HUES6 (cell line): ENCODE measurements around the gene ACTG1.

ENCODE experiments used
- H3K27ac ChIP-seq: 2 replicates; pipeline ENCODE4 v1.7.0; 2013; ENCODE audit warnings: low read depth, mild to moderate bottlenecking, low read length, inconsistent platforms
- H3K27me3 ChIP-seq: 2 replicates; pipeline ENCODE4 v1.6.1; 2013; ENCODE audit warnings: low read length; ENCODE audit not compliant: control insufficient read depth, insufficient read depth
- H3K36me3 ChIP-seq: 2 replicates; pipeline ENCODE4 v1.6.1; 2013; ENCODE audit warnings: low read length; ENCODE audit not compliant: control insufficient read depth, insufficient read depth
- H3K4me1 ChIP-seq: 2 replicates; pipeline ENCODE4 v1.6.1; 2013; ENCODE audit warnings: low read length; ENCODE audit not compliant: control insufficient read depth, insufficient read depth
- H3K4me3 ChIP-seq: 2 replicates; pipeline ENCODE4 v1.5.1; 2013; ENCODE audit warnings: low read depth, low read length
- H3K9ac ChIP-seq: one replicate; pipeline ENCODE4 v1.6.1; 2013; ENCODE audit warnings: mild to moderate bottlenecking, low read length
- H3K9me3 ChIP-seq: 2 replicates; pipeline ENCODE4 v1.6.1; 2013; ENCODE audit warnings: low read depth, low read length; ENCODE audit not compliant: control insufficient read depth, insufficient read depth

ACTG1 gene

DNA sequence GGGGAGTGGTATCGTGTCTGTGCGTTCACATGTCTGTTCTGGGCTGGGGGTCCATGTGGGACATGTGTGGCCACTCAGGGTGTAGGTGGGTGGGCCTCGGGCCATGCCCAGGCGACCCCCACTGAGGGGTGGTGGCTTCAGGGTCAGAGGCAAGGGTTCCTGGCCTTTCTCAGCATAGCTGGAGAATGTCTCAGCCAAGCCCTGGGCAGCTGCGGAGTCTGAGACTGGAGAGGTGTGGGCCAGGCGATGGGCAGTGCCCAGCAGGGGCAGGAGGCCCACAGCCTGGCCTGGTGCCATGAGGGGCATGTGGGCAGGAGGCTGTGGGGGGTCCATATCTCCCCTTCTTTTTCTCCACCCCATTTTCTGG, 16.8 kb upstream of the ACTG1 start:
- no peak overlapping the region for H3K27ac ChIP-seq

DNA sequence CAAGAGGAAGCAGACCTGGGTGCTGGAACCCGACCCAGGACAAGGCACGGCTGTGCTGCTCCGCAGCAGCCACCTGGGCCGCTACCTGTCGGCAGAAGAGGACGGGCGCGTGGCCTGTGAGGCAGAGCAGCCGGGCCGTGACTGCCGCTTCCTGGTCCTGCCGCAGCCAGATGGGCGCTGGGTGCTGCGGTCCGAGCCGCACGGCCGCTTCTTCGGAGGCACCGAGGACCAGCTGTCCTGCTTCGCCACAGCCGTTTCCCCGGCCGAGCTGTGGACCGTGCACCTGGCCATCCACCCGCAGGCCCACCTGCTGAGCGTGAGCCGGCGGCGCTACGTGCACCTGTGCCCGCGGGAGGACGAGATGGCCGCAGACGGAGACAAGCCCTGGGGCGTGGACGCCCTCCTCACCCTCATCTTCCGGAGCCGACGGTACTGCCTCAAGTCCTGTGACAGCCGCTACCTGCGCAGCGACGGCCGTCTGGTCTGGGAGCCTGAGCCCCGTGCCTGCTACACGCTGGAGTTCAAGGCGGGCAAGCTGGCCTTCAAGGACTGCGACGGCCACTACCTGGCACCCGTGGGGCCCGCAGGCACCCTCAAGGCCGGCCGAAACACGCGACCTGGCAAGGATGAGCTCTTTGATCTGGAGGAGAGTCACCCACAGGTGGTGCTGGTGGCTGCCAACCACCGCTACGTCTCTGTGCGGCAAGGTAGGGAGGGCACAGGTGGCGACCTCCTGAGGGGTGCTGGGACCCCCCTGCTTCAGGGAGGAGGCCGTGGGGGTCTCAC, 16.2 kb upstream of the ACTG1 start:
- Histone ChIP-seq H3K27me3 (peaks cover 25% of the 10 kb centered on the region), H3K36me3 (no peaks in the 10 kb centered on the region), H3K9me3 (peaks cover 12% of the 10 kb centered on the region; the same call in 1 of the 2 replicates), H3K4me1 (no peaks in the 10 kb centered on the region), H3K9ac (no peak overlapping the region), H3K4me3 (no peak overlapping the region), H3K27ac (no peak overlapping the region)

More for the DNA sequence above, 16.8 kb upstream of the ACTG1 start:
- H3K36me3 ChIP-seq = no peaks in the 10 kb centered on the region
- no peaks in the 10 kb centered on the region for H3K4me1 ChIP-seq
- H3K9me3 ChIP-seq = peaks cover 12% of the 10 kb centered on the region; the same call in 1 of the 2 replicates
- H3K27me3 ChIP-seq = peaks cover 30% of the 10 kb centered on the region
- H3K4me3 ChIP-seq = no peak overlapping the region
- no peak overlapping the region for H3K9ac ChIP-seq

DNA sequence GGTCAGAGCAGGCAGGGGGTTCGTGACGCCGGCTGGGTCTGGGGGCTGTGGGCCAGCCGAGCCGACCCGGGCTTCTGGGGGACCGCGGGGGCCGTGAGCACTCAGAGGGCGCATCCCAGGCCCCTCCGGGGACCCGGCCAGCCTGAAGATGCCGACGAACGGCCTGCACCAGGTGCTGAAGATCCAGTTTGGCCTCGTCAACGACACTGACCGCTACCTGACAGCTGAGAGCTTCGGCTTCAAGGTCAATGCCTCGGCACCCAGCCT, 15.7 kb upstream of the ACTG1 start:
- Histone ChIP-seq H3K4me3 (no peak overlapping the region), H3K36me3 (no peaks in the 10 kb centered on the region), H3K4me1 (peaks cover 5% of the 10 kb centered on the region), H3K27me3 (peaks cover 20% of the 10 kb centered on the region), H3K9me3 (peaks cover 12% of the 10 kb centered on the region; the same call in 1 of the 2 replicates), H3K9ac (no peak overlapping the region), H3K27ac (no peak overlapping the region)

DNA sequence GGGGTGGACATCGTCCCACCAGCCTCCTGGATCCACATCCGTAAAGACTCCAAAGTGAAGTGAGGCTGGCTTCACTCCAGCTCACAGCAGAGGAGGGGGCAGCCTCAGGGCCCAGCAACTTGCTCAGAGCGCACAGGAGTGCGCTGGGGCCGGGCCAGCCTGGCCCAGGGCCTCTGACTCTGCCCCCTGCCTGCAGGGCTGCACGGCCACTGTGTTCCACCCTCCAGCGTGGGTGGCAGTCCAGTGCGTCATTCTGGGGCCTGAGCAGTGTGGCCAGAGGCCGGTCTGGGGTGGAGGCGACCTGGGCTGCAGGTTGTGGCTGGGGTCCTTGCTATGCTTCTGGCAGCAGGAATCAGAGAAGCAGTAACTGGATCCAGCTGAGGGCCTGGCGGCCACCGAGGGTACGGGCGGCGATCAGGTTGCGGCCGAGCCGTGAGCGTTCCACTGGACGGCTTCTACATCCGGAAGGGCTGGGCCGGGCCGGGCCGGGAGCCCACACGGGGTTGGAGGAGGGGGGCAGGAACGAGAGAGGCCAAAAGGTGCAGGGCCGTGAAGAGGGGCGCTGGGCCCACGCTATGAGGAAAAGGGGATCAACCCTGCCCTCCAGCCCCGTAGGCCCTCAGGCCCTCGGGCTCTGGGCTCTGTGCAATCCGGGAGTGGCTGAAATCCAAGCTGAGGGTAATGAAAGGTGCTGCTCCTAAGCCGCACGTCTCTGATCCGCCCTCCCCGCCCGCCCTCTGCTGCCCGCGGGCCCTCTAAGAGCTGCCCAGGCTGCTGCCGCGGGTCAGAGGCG, 15.2 kb upstream of the ACTG1 start, which contains the start of gene FSCN2:
Gene FSCN2 (plus strand): TSS at position 787 of the 793 bp plus-strand sequence. CDS start 155 bp downstream, outside the sequence.
- no peak within 1 kb of the TSS for H3K27ac ChIP-seq
- peaks cover 12% of the 10 kb centered on the region; the same call in 1 of the 2 replicates for H3K9me3 ChIP-seq
- peaks cover 15% of the 10 kb centered on the region; the same call in 1 of the 2 replicates for H3K27me3 ChIP-seq
- no peaks in the 10 kb centered on the region for H3K36me3 ChIP-seq
- peaks cover 9% of the 10 kb centered on the region for H3K4me1 ChIP-seq
- H3K9ac ChIP-seq = no peak within 1 kb of the TSS
- H3K4me3 ChIP-seq = no peak within 1 kb of the TSS

DNA sequence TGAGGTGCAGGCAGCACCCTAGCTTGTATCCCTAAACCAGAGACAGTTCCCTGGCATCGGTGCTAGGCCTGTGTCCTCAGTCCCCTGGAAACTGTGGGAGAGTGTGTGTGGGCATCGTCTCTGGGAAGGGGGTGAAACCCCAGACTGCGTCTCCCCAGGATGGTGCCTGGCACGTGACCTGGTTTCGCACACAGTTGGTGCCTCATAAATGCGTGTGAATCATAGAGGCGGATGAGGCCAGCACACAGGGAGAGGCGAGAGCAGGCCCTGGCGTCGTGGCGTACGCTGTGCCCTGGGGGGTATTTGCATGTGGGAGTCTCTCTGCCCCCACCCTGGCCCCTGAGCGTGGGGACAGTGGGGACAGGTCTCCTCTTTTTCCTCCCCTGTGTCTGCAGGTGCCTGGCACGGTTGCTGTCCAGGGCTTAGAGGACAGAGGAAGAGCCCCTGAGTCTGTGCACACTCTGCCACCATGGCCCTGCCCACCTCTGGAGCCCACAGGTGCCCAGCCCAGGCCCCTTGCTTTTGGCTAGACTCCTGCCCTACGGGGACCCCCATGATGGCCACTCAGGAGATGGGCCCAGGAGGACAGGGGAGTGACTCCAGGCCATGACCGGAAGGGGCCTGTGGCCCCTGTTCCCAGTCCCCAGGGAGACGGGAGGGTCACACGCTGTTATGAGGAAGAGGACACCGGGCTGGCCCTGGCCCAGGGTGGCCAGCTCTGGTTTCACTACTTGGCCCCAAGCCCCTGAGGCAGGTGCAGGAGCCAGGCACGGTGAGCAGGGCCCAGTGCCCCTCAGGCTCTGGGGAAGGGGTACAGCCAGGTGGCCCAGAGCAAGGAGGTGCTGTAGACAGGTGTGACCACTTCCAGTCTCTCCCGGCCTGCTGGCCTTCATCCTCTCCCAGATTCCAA, 14.3 kb upstream of the ACTG1 start:
- peaks cover 9% of the 10 kb centered on the region for H3K4me1 ChIP-seq
- H3K4me3 ChIP-seq = no peak overlapping the region
- peaks cover 10% of the 10 kb centered on the region; the same call in 1 of the 2 replicates for H3K27me3 ChIP-seq
- H3K9ac ChIP-seq = no peak overlapping the region
- H3K27ac ChIP-seq = no peak overlapping the region
- H3K9me3 ChIP-seq = peaks cover 11% of the 10 kb centered on the region; the same call in 1 of the 2 replicates
- H3K36me3 ChIP-seq = no peaks in the 10 kb centered on the region

DNA sequence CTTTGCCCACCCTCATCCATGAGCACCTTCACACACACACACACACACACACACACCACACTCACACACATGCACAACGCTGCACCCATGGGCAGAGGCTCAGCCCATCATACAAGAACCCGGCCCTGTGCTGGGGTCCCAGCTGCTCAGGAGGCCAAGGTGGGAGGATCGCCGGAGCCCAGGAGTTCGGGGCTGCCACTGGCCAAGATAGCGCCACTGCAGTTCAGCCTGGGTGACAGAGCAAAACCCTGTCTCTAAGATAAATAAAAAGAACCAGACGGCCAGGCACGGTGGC, 12.2 kb upstream of the ACTG1 start:
- Histone ChIP-seq H3K9me3 (no peaks in the 10 kb centered on the region), H3K4me3 (no peak overlapping the region), H3K27ac (no peak overlapping the region), H3K4me1 (peaks cover 18% of the 10 kb centered on the region), H3K9ac (no peak overlapping the region), H3K36me3 (no peaks in the 10 kb centered on the region), H3K27me3 (peaks cover 27% of the 10 kb centered on the region)

DNA sequence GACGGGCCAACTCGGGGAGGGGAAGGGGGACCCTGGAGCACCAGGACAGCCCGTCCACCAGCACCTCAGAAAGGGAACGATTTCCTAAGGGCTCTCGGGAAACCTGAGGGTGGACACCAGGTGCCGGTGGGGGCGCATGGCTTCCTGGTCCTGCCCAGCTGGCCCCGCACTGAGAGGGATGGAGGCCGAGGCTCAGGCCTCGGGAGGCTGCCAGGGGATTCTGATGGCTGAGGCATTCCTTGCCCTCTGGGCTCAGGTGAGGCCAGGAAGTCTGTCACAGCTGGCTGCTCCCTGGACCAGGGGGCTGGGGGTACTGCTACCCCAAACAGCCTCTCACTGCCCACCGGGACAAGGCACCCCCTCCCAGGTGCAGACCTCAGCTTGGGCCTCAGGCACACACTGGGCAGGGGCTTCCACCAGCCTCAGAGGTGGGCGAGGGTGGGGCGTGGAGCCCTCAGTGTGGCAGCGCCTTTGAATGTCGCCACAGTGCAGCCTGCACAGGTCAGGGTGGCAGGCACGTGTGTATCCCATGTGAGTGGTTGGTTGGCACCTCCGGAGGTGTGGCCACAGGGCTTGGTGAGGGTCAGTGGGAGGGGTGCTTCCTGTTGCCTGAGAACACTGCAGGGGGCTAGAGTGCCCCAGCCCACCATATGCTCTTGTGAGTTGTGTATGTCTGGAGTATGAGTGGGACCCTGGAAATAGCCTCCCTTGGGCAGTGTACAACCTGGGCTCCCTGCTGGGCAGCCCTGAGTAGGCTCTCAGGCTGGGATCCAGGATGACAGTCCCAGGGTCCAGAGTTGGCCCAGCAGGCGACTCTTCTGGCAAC, 11.7 kb upstream of the ACTG1 start:
- Histone ChIP-seq H3K4me3 (no peak overlapping the region), H3K36me3 (no peaks in the 10 kb centered on the region), H3K27me3 (peaks cover 30% of the 10 kb centered on the region), H3K27ac (no peak overlapping the region), H3K9ac (no peak overlapping the region), H3K9me3 (no peaks in the 10 kb centered on the region), H3K4me1 (peaks cover 21% of the 10 kb centered on the region)

DNA sequence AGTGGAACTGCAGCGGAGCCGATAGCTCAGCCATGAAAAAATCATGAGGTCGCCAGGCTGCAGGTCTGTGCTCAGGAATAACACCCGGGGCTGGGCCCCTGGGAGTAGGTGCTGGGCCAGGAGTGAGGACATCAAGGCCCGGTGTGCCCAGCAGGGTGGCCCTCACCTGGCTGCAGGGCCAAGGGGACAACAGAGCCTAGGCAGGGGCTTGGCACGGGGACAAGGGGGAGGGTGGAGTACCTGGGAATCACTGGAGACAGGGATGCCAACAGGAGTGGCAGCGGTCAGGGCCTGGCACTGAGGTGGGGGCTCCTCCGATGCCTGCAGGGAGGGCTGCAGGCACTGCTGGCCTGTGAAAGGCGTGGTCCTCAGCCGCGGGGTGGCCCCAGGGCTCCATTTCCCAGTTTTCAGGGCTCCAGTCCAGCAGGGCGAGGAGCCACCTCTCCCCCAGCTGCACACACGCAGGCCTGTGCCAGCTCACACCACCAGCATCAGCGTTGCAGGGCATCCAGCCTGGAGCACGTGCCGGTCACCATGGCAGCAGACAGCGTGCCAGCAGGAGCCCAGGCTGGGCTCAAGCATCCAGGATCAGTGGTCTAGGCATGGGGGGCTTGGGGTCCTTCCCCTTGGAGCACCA, 10.9 kb upstream of the ACTG1 start:
- Histone ChIP-seq H3K36me3 (no peaks in the 10 kb centered on the region), H3K4me1 (peaks cover 26% of the 10 kb centered on the region), H3K27me3 (peaks cover 30% of the 10 kb centered on the region), H3K4me3 (no peak overlapping the region), H3K27ac (no peak overlapping the region), H3K9ac (peak overlapping the region; percentile 46), H3K9me3 (no peaks in the 10 kb centered on the region)

DNA sequence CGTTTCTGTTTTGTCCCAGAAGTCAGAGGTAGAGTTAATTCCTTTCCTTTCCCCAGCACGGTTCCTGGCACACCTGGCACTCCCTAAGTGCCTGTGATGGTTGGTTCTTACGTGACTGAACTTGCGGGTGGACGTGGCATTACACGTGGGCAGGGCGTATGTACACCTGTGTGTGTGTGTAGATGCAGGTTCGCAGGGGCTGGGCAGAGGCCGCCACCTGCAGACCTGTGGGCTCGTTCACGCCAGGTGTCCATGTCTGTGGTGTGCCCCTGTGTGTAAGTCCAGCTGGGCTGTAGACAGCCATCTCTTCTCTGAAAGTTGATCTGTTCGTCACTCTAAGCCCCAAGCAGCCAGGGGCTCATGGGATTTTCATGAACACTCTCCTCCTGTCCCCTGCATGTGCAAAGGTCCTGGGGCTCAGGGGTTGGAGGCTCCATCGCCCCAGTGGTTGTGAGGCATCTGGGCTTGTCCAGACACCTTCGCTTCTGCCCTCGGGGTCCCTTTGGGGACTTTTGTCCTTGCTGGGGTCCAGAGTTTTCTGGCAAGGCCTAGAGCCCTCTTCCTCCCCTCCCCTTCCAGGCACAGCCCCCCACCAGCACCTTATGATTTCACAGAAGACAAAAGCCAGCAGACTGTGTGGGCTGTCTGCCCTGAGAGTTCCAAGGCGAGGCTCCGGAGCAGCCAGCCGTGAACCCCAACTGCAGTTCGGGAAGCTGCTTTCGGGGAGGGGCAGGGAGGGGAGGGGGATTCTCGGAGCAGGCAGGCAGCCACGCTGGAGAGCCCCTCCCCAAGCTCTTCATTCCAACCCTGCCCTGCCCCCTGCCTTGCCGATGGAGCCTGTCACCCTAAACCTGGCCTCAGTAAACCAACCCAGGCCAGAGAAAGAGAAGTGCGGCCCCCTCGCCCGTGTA, 10.1 kb upstream of the ACTG1 start:
- H3K4me1 ChIP-seq = peaks cover 34% of the 10 kb centered on the region
- no peaks in the 10 kb centered on the region for H3K9me3 ChIP-seq
- peak overlapping the region; percentile 46 for H3K9ac ChIP-seq
- no peak overlapping the region for H3K27ac ChIP-seq
- no peaks in the 10 kb centered on the region for H3K36me3 ChIP-seq
- peaks cover 36% of the 10 kb centered on the region for H3K27me3 ChIP-seq
- no peak overlapping the region for H3K4me3 ChIP-seq
